HK-2 (cell line): ENCODE results near the gene EPHB1.
A peak's percentile ranks its signal among the peaks of the same experiment; 100 is the strongest.
"Not testable (repeated sequence)": the region's sequence is repeated elsewhere in the genome, so short reads cannot be mapped to it uniquely, and the experiment has no call there.

ENCODE experiments used
- DNase-seq: peaks from one replicate; pipeline ENCODE4 v3.0.0-alpha.2; 2018; ENCODE audit not compliant: unreplicated experiment

The EPHB1 gene

GRCh38 chr3:135084405-135084804 is 289.3 kb downstream of the EPHB1 start:
- DNase-seq: no peak

GRCh38 chr3:135084976-135085375 is 289.9 kb downstream of the EPHB1 start:
- DNase-seq: no peak

- DNase-seq: no peak
Measured at GRCh38 chr3:135085652-135086436, 290.8 kb downstream of the EPHB1 start.

GRCh38 chr3:135087782-135088181 is 292.7 kb downstream of the EPHB1 start:
- no peak for DNase-seq

- no peak for DNase-seq
Measured at GRCh38 chr3:135089451-135089850, 294.4 kb downstream of the EPHB1 start.

- DNase-seq: no peak
Measured at GRCh38 chr3:135090020-135090717, 295.1 kb downstream of the EPHB1 start.

GRCh38 chr3:135091946-135092345 is 296.9 kb downstream of the EPHB1 start:
- DNase-seq: no peak

- no peak for DNase-seq
Measured at GRCh38 chr3:135093121-135093520, 298.1 kb downstream of the EPHB1 start.

- DNase-seq: no peak
Measured at GRCh38 chr3:135097276-135097946, 302.4 kb downstream of the EPHB1 start.

GRCh38 chr3:135099734-135100355 is 304.8 kb downstream of the EPHB1 start:
- no peak for DNase-seq

- DNase-seq: no peak
Measured at GRCh38 chr3:135100366-135100765, 305.3 kb downstream of the EPHB1 start.

- DNase-seq: no peak
Measured at GRCh38 chr3:135103917-135104316, 308.9 kb downstream of the EPHB1 start.

- DNase-seq: peak; percentile 11
Measured at GRCh38 chr3:135106445-135106844, 311.4 kb downstream of the EPHB1 start.

- DNase-seq: no peak
Measured at GRCh38 chr3:135107043-135107442, 312.0 kb downstream of the EPHB1 start.

- DNase-seq: no peak
Measured at GRCh38 chr3:135109681-135110080, 314.6 kb downstream of the EPHB1 start.

GRCh38 chr3:135114551-135114950 is 319.5 kb downstream of the EPHB1 start:
- not testable (repeated sequence) for DNase-seq

GRCh38 chr3:135117977-135118376 is 322.9 kb downstream of the EPHB1 start:
- no peak for DNase-seq

- DNase-seq: no peak
Measured at GRCh38 chr3:135118792-135119191, 323.7 kb downstream of the EPHB1 start.

GRCh38 chr3:135125171-135125801 is 330.2 kb downstream of the EPHB1 start:
- DNase-seq: peak; percentile 22

GRCh38 chr3:135127946-135128470 is 332.9 kb downstream of the EPHB1 start:
- no peak for DNase-seq

GRCh38 chr3:135128818-135129217 is 333.8 kb downstream of the EPHB1 start:
- no peak for DNase-seq

- no peak for DNase-seq
Measured at GRCh38 chr3:135131290-135131689, 336.2 kb downstream of the EPHB1 start.
